H9 (cell line): ENCODE results near the gene NHS. TPM values are rescaled to one million over a fixed set of nuclear protein-coding genes. Genes with fewer than 3 reads are reported as not detected.

Experiments used
- DNase-seq: peaks from one replicate; pipeline ENCODE4 v3.0.0-alpha.2; 2017
- H2AFZ ChIP-seq: one replicate; pipeline ENCODE4 v1.6.1; 2013; ENCODE audit warnings: mild to moderate bottlenecking, low read length, control low read depth, moderate library complexity
- H2AK5ac ChIP-seq: 2 replicates; pipeline ENCODE4 v1.6.1; 2013; ENCODE audit warnings: low read length, control low read depth, mixed read lengths; ENCODE audit not compliant: insufficient read length
- H2BK120ac ChIP-seq: one replicate; pipeline ENCODE4 v1.6.1; 2013; ENCODE audit warnings: low read depth, mild to moderate bottlenecking, low read length, control low read depth, inconsistent platforms; ENCODE audit not compliant: poor library complexity, severe bottlenecking
- H2BK12ac ChIP-seq: 2 replicates; pipeline ENCODE4 v1.6.1; 2013; ENCODE audit warnings: low read length, control low read depth, mixed read lengths, low read depth; ENCODE audit not compliant: insufficient read length
- H2BK15ac ChIP-seq: 2 replicates; pipeline ENCODE4 v1.6.1; 2013; ENCODE audit warnings: low read depth, low read length, control low read depth
- H2BK20ac ChIP-seq: one replicate; pipeline ENCODE4 v1.6.1; 2013; ENCODE audit warnings: low read depth, mild to moderate bottlenecking, low read length, control low read depth, inconsistent platforms; ENCODE audit not compliant: poor library complexity, severe bottlenecking
- H2BK5ac ChIP-seq: 2 replicates; pipeline ENCODE4 v1.6.1; 2013; ENCODE audit warnings: low read length, control low read depth, mixed read lengths; ENCODE audit not compliant: insufficient read length
- H3K14ac ChIP-seq: 2 replicates; pipeline ENCODE4 v1.6.1; 2013; ENCODE audit warnings: low read length, control low read depth; ENCODE audit not compliant: insufficient read depth
- H3K18ac ChIP-seq: 2 replicates; pipeline ENCODE4 v1.6.1; 2013; ENCODE audit warnings: low read depth, mild to moderate bottlenecking, mixed read lengths, low read length, control low read depth; ENCODE audit not compliant: insufficient read length
- H3K23ac ChIP-seq: 2 replicates; pipeline ENCODE4 v1.6.1; 2013; ENCODE audit warnings: low read length, control low read depth, mixed read lengths, low read depth; ENCODE audit not compliant: insufficient read length
- H3K23me2 ChIP-seq: 2 replicates; pipeline ENCODE4 v1.6.1; 2013; ENCODE audit warnings: low read depth, mild to moderate bottlenecking, mixed read lengths, low read length, control low read depth; ENCODE audit not compliant: insufficient read length, poor library complexity, severe bottlenecking
- H3K27ac ChIP-seq: 2 replicates; pipeline ENCODE4 v1.5.1; 2013; ENCODE audit warnings: low read length, control low read depth, mixed read lengths, low read depth; ENCODE audit not compliant: insufficient read length
- H3K27me3 ChIP-seq: 2 replicates; pipeline ENCODE4 v1.6.1; 2013; ENCODE audit warnings: low read length, control low read depth, inconsistent platforms; ENCODE audit not compliant: insufficient read depth
- H3K4ac ChIP-seq: 2 replicates; pipeline ENCODE4 v1.6.1; 2013; ENCODE audit warnings: low read depth, mild to moderate bottlenecking, control low read depth, inconsistent platforms, low read length, moderate library complexity
- H3K4me1 ChIP-seq: 2 replicates; pipeline ENCODE4 v1.6.1; 2013; ENCODE audit warnings: low read length, control low read depth, inconsistent platforms; ENCODE audit not compliant: insufficient read depth
- H3K4me2 ChIP-seq: 2 replicates; pipeline ENCODE4 v1.6.1; 2013; ENCODE audit warnings: low read length, control low read depth, mixed read lengths; ENCODE audit not compliant: insufficient read length, insufficient read depth
- H3K56ac ChIP-seq: 2 replicates; pipeline ENCODE4 v1.6.1; 2013; ENCODE audit warnings: low read depth, mild to moderate bottlenecking, mixed read lengths, low read length, control low read depth; ENCODE audit not compliant: insufficient read length
- H3K79me1 ChIP-seq: 2 replicates; pipeline ENCODE4 v1.6.1; 2013; ENCODE audit warnings: low read depth, mild to moderate bottlenecking, moderate library complexity, low read length, control low read depth, inconsistent platforms; ENCODE audit not compliant: insufficient read depth, poor library complexity, severe bottlenecking
- H3K79me2 ChIP-seq: 2 replicates; pipeline ENCODE4 v1.6.1; 2013; ENCODE audit warnings: low read length, control low read depth, inconsistent platforms; ENCODE audit not compliant: insufficient read depth
- H3K9ac ChIP-seq: 2 replicates; pipeline ENCODE4 v1.6.1; 2013; ENCODE audit warnings: low read length, control low read depth, mixed read lengths; ENCODE audit not compliant: insufficient read length; ENCODE audit errors: extremely low read depth
- H3K9me3 ChIP-seq: one replicate; pipeline ENCODE4 v1.6.1; 2013; ENCODE audit warnings: low read depth, low read length, inconsistent platforms; ENCODE audit not compliant: control insufficient read depth
- H3T11ph ChIP-seq: one replicate; pipeline ENCODE4 v1.6.1; 2013; ENCODE audit warnings: mild to moderate bottlenecking, low read length, control low read depth, inconsistent platforms
- H4K20me1 ChIP-seq: one replicate; pipeline ENCODE4 v1.6.1; 2013; ENCODE audit not compliant: control insufficient read depth, insufficient read length, insufficient read depth
- H4K5ac ChIP-seq: 2 replicates; pipeline ENCODE4 v1.6.1; 2013; ENCODE audit warnings: low read depth, mild to moderate bottlenecking, mixed read lengths, low read length, control low read depth; ENCODE audit not compliant: insufficient read length
- H4K8ac ChIP-seq: replicated peaks from 2 replicates; pipeline ENCODE4 v1.6.1; 2013; ENCODE audit warnings: low read length, control low read depth, mixed read lengths, low read depth; ENCODE audit not compliant: insufficient read length
- H4K91ac ChIP-seq: 2 replicates; pipeline ENCODE4 v1.6.1; 2013; ENCODE audit warnings: low read depth, mild to moderate bottlenecking, moderate library complexity, mixed read lengths, low read length, control low read depth; ENCODE audit not compliant: insufficient read length
- H3K27ac Mint-ChIP-seq, 3 experiments: 2 replicates in 2 of 3; 3 replicates in 1 of 3; pipeline ENCODE4 v1.8.0; 2020 to 2021; ENCODE audit warnings: mixed read lengths in 3 of 3, mild to moderate bottlenecking in 1 of 3, moderate library complexity in 1 of 3
- H3K27me3 Mint-ChIP-seq: 2 replicates; pipeline ENCODE4 v1.8.0; 2021; ENCODE audit warnings: low read depth, mild to moderate bottlenecking, moderate library complexity, mixed read lengths
- H3K36me3 Mint-ChIP-seq, 3 experiments: 2 replicates in 2 of 3; 3 replicates in 1 of 3; pipeline ENCODE4 v1.8.0; 2020 to 2021; ENCODE audit warnings: low read depth in 3 of 3, mixed read lengths in 3 of 3; ENCODE audit not compliant: insufficient read depth in 1 of 3
- H3K4me1 Mint-ChIP-seq, 2 experiments: 2 replicates each; pipeline ENCODE4 v1.8.0; 2020; ENCODE audit warnings: mixed read lengths in 2 of 2
- H3K4me3 Mint-ChIP-seq, 2 experiments: 2 replicates in 1 of 2; 3 replicates in 1 of 2; pipeline ENCODE4 v1.8.0; 2020 to 2021; ENCODE audit warnings: mild to moderate bottlenecking in 2 of 2, mixed read lengths in 2 of 2, moderate library complexity in 1 of 2
- H3K9me3 Mint-ChIP-seq, 2 experiments: 2 replicates in 1 of 2; 3 replicates in 1 of 2; pipeline ENCODE4 v1.8.0; 2020; ENCODE audit warnings: mild to moderate bottlenecking in 2 of 2, mixed read lengths in 2 of 2, moderate library complexity in 1 of 2
- WGBS: extraction: QIAGEN DNeasy Blood & Tissue Kit; methylation state at CpG from one replicate; pipeline ENCODE4 v1.1.7; 2013; ENCODE audit warnings: missing lambda C conversion rate, low lambda C conversion rate, mixed read lengths; ENCODE audit not compliant: insufficient read length; ENCODE audit errors: extremely low coverage; 5-methylcytosine and 5-hydroxymethylcytosine counted together
- total RNA-seq: library from RNA; stranded (reverse); gene quantifications from 2 replicates; pipeline ENCODE4 v1.2.1, GENCODE V29; 2021
- TF ChIP-seq, protein P1 (sequence below): fragments of 200-600 bp; sonication (generic); conservative IDR thresholded peaks from 3 replicates; pipeline ENCODE4 v1.8.0; 2021; ENCODE audit warnings: antibody characterized with exemption, mild to moderate bottlenecking

Gene NHS
- total RNA-seq, 1 experiment from 2014 or later, result 8.7 TPM

DNA sequence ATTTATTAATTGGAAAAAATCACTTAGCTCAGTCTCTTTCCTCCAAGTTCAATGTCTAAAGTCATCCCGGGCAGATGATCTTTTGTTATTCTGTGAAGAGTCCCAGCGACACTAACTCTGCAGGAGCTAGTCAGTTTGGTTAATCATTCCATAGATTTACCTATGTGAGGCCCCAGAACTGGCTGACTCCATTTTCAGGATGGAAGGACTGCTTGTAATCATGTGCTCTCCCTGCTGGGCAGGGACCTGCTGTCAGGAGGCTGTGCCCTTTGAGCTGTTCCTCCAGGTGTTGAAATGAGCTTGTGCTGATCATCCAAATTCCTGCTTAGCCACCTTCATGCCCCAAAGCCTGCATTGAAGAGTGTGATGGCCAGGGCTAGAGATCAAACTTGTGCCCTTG is 169.8 kb downstream of the NHS start:
- Histone ChIP-seq H4K5ac (no peak overlapping the region), H2AK5ac (no peak overlapping the region), H3K4me1 (peaks cover 8% of the 10 kb centered on the region; the same call in 1 of the 2 replicates), H2AFZ (no peak overlapping the region), H3K4me2 (no peak overlapping the region), H2BK15ac (no peak overlapping the region), H2BK120ac (no peak overlapping the region), H3K56ac (no peak overlapping the region), H4K8ac (no peak overlapping the region), H4K20me1 (no peaks in the 10 kb centered on the region), H3K79me1 (no peaks in the 10 kb centered on the region), H4K91ac (no peak overlapping the region), H3K79me2 (no peaks in the 10 kb centered on the region), H3K27me3 (no peaks in the 10 kb centered on the region), H3K18ac (no peak overlapping the region), H3K23me2 (no peaks in the 10 kb centered on the region), H3K14ac (no peak overlapping the region), H3K4ac (no peak overlapping the region), H3K9me3 (no peaks in the 10 kb centered on the region), H3K9ac (no peak overlapping the region), H2BK20ac (no peak overlapping the region), H3K23ac (no peak overlapping the region), H3K27ac (no peak overlapping the region), H2BK5ac (no peak overlapping the region), H2BK12ac (no peak overlapping the region), H3T11ph (no peak overlapping the region)
- TF ChIP-seq, protein P1, sequence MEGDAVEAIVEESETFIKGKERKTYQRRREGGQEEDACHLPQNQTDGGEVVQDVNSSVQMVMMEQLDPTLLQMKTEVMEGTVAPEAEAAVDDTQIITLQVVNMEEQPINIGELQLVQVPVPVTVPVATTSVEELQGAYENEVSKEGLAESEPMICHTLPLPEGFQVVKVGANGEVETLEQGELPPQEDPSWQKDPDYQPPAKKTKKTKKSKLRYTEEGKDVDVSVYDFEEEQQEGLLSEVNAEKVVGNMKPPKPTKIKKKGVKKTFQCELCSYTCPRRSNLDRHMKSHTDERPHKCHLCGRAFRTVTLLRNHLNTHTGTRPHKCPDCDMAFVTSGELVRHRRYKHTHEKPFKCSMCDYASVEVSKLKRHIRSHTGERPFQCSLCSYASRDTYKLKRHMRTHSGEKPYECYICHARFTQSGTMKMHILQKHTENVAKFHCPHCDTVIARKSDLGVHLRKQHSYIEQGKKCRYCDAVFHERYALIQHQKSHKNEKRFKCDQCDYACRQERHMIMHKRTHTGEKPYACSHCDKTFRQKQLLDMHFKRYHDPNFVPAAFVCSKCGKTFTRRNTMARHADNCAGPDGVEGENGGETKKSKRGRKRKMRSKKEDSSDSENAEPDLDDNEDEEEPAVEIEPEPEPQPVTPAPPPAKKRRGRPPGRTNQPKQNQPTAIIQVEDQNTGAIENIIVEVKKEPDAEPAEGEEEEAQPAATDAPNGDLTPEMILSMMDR, result no peak
- no peaks in the 10 kb centered on the region for H3K9me3 Mint-ChIP-seq
- no peak overlapping the region for H3K27ac Mint-ChIP-seq
- no peaks in the 10 kb centered on the region; a peak in 1 of 7 replicates for H3K36me3 Mint-ChIP-seq
- DNase-seq, result no peak
- H3K4me3 Mint-ChIP-seq, result no peak overlapping the region
- WGBS, result no CpG with 5 or more reads among the region's 2 CpGs
- H3K4me1 Mint-ChIP-seq, result peaks cover 54 to 64% of the 10 kb centered on the region in 2 experiments
- H3K27me3 Mint-ChIP-seq, result no peaks in the 10 kb centered on the region
